HG03378 (cell line): ENCODE measurements around the gene PRDM16.

Experiments used
- ATAC-seq: cut with Tn5 transposase; IDR thresholded peaks from one replicate; pipeline ENCODE4 v1.9.1; 2021; ENCODE audit warnings: mild to moderate bottlenecking, moderate library complexity; ENCODE audit not compliant: unreplicated experiment

Gene PRDM16

DNA sequence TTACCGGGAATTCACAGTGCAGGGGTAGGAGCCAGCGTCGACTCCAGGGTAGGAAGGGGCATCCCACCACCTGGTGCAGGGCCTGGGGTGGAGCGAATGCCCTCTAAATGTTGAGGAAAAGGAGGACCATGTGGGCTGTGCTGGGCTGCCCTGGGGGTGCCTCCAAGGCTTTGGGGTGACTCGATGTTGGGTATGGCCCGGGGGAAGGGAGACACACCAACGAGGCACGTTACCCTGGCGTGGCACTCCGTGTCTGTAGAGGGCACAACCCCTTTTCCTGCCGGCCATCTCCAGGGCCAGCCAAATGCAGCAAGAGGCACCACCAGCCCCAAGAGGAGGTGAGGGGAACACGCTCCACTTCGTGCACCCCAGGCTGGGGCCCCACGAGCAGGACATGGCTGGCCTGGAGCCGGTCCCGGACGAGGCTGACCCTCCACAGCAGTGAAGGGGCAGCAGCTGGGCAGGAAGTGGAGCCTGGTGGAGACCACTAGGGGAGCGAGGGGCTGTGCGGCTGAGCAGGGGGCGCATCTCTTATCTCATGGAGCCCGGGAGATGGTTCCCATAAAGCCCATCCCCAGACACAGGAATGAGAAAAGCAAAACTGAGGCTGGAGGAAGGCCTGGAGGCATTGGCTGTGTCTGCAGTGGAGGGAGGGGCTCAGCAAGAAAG lies 36.5 kb upstream of the PRDM16 start:
- ATAC-seq, result no peak

DNA sequence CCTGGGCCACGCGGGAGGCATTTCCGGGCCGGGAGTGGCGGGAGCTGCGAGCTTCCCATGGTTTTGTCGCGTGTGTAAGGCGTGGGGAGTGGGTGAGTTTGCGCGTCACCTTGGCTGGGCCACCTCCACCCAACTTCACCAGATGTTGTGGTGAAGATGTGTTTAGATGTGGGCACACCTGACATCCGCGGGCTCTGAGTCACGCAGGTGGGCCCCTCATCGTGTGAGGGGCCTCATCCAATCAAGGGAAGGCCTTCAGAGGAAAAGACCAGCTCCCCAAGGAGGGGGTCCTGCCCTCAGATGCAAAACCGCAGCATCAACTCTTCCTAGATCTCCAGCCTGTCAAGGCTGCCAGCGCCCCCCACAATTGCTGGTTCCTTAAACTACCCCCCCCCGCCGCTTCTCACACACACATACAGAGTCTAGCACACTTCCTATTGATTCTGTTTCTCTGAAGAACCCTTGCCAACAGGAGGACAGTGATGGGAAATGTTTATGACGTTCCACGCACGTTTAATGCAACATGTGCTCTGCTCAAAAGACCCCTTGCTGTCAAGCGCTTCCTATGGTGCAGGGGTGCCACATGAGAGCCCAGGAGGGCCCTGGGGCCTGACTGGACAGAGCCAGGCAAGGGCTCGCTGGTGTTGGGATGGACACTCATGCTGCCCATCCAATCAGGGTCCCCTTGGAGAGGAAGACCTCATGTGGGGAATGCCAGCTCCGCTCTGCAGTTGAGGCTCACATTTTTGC lies 35.8 kb upstream of the PRDM16 start:
- ATAC-seq, result no peak

DNA sequence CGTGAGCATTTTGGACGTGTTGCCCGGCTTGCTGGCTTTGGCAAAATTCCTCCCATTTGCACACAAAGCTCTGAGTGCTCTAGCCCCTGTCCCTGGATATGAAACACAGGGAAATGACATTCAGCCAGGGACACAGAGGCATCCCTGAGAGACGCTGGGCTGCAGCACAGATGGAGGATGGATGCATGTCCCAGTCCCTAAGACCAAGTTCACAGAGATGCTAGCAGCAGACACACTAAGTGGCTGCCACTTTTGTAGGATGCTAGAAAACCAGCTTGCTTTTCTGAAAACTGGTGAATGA lies 35.3 kb upstream of the PRDM16 start:
- ATAC-seq, result no peak

DNA sequence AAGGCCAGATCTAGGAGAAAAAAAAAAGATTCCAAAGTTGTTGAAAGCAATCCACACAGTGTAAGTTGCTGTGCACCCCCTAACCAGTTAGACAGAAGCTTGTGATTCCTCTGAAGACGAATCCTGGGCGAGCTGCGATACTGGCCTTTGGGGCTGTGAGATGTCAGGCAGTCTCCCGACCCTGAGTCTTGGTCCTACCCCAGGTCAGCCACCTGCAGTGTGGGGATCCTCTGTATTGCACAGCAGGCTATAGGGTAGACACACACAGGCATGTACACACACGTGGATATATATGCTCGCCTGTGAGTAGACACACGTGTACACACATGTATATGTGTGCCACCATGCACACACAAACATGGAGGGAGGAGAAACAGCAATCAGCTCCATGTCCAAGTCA lies 34.8 kb upstream of the PRDM16 start:
- ATAC-seq, result no peak

DNA sequence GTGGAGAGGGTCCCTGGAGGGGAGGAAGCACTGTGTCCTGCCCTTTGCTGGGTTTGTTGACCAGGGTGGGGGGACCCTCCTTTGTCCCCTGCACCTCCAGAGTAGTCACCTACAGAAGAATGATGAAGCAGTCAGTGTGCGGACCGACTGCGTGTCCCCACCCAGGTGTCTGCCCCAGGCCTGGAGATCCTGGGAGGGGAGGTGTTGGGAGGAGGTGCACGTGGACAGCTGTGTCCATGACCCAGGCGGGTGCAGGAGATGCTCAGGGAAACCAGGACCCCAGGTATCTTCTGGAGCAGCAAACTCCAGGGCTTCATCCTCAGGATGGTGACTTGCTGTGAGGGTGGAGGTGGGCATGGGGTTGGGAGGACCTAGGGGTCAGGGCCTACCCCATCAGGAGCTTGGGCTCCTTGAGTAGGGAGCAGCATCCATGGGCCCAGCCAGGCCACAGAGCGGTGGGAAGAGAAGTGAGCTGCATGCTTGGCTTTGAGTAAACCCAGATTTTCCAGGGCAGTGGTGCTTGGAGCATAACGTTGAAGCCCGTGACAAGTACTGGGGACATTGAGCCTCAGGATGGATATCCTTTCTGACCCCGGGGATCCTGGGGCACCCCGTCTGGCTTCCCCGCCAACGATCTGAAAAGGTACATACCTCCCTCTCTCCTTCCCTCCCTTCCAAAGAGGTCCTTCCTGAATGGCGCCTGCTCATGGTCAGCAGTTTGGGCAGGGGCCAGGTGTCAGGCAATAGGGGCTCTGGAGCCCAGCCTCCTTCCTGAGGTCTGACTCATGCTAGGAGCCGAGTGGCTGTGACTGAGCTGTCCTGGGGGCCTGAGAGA lies 34.1 kb upstream of the PRDM16 start:
- ATAC-seq, result no peak

DNA sequence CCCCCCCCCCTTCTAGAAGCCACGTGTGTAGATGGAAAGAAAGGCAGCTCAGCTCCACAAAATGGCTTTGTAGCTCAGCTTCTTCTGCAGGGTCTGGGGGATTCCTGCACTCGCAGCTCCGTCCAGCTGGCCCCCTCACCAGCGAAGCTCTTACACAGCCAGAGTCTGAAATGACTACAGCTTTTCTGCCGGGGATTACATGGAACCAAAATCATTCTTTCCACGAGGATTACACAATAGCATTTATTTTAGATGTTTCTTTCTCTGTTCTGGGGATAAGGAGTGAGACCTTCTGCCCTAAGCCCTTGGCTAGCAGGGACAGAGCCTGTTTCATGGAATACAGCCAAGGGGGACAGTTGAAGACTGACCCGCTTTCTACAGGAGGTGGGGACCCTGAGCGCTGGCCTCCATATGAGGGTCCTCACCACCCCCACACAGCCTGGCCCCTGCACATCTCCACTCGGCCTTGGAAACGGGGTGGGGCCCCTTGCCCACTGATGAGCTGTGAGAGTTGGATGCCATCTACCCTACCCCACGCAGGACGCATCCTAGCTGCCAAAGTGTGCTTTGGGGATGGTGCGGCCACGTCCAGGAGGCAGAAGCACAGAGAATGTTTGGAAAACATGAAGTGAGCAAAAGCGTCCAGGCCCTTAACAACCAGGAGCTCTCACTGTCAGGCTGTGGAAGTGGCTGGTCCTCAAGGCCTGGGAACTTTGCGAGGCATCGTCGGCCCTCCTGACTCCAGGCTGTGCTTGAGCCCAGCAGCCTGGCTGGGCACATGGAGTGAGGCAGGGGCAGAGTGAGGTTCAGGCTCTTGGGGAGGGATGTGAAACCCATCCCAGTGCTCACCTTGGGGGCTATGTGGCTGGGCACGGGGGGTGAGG lies 33.2 kb upstream of the PRDM16 start:
- ATAC-seq, result no peak

DNA sequence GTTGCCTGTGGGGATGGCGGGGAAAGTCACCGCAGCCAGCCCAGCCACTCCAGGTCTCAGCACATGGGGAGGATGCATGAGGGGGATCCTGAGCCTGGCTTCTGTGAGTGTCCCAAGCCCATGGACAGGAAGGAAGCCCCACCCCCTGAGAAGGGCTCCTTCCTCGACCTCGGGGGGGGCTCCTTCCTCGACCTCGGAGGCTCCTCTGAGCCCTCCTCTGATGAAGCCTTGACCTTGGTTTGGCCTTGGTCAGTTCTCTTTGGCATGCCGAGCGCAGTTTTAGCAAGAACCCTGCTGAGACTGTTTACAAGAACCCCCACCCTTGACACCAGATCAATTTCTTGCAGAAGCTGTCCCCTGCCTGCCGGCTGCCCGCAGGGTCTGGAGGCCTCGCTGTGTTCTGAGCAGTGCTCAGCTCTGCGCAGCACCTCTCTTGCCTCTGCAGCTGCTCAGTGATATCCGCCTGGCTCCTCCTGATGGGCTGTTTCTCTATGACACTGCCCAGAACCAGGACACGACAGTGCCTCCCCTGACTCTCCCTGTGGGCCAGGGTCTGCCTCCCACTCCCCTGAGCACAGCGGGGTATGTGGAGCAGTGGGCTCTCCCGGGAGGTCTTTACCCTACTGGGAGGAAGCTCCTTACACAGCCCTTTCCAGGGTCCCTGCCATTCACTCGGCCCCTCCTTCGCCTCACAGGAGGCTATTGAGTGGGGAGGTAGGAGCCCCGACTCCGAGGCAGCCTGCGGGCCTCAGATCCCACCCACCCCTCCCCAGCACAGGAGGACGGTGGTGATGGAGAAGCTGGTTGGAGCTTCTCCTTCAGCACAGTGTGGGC lies 32.3 kb upstream of the PRDM16 start:
- no peak for ATAC-seq

DNA sequence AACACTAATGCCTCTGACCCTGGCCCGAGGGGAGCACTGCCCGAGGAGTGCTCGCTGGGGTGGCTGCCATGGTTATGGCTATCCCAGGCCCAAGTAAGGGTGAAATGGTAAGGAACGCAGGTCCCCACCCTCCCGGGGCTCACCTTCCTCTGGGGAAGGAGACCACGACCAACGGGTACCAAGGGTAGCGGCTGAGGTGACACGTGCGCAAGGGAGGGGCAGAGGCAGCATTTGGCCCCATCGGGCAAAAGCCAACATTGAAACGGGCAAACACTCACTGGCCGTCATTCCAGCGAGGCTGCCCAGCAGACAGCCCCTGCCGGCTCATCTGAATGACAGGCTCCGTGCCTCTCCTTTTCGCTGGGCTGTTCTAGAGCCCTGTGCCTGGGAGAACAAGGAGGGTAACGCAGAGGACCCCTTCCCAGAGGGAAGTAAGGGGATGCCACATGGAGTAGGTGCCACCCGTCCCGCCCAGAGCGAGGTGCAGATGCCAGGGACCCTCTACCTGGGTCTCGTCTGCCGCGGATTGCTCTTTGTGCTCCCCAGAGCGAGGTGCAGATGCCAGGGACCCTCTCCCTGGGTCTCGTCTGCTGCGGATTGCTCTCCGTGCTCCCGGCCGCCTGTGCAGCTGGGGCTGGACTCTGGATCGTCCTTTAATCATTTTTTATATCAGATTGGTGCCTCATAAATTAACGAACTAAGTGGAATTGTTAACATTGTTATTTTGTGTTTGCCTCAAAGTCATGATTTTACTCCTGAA lies 31.5 kb upstream of the PRDM16 start:
- no peak for ATAC-seq

DNA sequence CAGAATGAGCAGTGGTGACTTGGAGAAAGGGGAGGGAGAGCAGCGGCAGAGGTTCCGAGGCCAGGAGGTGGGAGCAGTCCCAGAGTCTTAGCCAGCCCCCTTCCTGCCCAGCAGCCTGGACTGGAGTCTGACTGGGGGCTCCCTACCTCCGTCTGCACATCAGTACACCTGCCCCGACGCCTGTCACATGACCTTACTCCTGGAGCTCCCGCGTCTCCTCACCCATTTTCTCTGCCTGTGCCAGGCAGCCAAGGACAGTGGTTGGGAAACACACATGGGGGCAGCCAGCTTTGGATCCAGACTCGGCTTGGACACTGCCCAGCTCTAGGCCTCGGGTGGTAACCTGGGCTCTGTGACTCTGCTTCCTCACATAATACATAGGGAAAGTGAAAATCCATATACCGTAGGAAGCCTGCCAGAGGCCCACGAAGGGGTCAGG lies 30.9 kb upstream of the PRDM16 start:
- ATAC-seq, result no peak

DNA sequence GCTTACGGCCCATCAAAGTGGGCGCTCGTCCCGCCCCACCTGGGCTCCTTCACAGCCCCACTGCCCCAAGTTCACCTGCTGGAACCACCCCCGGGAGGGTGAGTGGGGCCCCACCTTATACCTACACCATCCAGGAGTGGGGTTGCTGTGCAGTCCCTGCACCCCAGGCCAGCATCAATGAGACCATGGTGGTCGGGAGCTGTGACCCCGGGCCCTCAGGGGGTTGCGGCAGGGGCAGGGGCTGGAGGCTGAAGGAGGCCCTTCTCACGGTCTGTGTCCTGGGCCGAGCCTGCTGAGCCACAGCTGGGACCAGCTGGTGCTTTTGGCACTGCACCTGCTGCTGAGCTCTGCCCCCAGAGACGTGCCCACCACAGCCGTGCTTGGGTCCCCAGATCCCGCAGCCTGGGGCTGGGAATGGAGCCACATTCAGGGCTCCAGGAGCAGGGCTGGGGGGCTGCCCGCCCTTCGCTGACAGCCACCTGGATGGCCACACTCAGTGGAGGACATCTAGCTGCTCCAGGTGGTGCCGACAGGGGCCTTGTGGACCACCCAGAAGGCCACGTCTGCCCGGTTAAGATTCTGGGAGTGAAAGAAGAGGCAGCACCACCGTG lies 30.3 kb upstream of the PRDM16 start:
- no peak for ATAC-seq

DNA sequence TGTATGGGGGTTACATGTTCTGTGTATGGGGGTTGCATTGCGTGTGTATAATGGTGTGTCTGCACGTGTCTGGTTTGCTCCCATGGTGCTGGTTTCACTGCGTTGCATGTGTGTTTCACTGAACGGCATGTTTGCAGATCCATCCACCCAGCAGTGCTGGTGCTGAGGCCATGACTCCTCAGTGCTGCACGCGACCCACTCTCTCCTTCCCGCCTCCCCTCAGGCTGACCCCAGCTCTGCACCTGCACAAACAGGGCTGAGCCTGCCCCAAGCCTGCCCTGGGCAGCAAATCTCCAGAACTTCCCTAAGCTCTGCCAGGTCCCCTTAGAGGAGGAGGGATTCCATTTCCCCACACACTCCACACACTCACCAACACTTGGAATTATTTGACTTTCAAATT lies 29.0 kb upstream of the PRDM16 start:
- ATAC-seq, result no peak

DNA sequence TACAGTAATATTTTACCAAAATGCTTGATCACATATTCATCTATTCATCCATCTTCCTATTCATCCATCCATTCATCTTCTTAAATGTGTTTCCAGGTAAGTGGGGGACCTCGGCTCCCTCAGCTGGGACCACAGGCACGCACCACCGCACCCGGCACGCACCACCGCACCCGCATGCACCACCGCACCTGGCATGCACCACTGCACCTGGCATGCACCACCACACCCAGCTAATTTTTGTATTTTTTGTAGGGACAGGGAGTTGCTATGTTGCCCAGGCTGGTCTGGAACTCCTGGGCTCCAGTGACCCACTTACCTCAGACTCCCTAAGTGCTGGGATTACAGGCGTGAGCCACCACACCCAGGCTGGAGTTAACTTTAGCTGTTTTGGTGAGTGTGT lies 26.5 kb upstream of the PRDM16 start:
- no peak for ATAC-seq

DNA sequence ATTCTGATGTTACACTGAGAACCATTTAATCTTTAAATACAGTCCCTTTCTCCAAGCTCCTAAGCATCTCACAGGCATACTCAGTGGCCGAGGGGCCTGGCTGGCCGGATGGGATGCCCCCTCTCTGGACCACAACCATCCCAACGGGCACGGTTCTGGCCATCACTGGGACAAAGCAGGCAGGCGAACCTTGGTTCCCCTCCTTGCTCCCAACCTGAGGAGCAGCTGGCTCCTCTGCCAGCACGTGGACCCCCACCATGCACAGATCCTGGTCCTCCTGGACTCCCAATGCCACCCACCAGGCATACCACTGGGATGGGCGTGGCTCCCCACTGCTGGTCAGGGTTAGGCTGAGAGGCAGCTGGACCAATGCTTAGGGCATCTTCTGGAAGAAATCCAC lies 19.8 kb upstream of the PRDM16 start:
- ATAC-seq, result no peak

DNA sequence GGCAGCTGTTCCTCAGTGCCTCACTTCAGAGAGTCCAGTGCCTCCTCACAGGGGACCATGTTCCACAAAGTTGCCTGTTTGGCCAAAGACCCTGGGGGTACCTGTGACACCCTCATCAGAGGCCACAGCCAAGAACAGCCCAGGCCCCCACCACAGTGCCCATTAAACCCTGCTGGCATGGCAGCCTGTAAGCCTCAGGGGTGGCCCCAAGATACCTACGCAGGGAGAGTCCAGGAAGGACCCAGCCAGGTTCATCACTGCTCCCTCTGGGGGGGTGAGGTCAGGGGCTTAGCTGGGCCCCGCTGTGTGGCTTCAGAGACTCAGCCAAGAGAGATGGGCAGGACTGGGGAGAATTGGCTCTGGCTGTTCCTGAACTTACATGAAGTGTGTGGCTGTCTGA lies 19.1 kb upstream of the PRDM16 start:
- no peak for ATAC-seq

DNA sequence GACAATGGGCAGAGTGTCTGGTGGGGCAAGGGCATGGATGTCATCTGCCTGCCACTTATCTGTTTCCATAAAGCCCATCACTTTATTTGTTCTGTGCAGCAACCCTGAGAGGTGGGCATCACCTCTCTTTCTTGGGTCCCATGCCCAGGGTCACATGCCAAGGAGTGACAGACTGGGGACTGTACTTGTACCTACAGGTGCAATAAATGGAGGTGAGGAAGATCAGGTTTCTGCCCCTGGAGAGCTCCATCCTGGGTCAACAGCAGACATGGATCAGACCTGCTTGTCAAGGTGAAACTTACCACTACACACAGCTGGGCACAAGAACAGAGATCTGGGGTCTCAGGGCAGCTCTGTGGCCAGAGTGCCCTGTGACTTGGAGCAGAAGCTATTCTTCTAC lies 18.4 kb upstream of the PRDM16 start:
- no peak for ATAC-seq

DNA sequence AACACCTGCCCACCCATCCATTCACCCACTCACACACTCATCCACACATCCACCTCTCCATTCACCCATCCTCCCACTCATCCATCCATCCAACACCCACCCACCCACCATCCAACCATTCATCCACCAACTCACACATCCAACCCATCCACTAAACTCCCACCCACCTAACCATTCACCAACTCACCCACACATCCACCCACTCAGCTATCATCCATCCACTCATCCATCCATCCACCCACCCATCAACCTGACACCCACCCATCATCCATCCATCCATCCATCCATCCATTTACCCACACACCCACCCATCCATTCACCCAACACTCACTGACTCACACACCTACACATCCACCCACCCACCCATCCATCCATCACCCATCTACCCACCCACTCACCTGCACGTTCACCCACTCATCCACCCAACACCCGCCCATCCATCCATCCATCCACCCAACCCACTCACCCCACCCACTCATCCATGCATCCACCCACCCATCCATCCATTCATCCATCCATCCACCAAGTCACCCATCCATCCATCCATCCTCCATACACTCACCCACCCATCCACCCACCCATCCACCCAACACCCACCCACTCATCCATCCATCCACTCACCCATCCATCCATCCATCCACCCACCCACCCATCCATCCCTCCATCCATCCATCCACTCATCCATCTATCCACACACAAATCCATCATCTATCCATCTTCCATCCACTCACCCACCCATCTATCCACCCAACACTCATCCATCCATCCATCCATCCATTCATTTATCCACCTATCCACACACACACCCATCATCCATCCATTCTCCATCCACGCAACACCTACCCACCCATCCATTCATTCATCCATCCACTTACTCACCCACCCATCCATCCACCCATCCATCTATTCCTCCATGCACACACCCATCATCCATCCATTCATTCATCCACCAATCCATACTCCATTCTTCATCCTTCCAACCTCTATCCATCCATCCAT lies 17.4 kb upstream of the PRDM16 start:
- ATAC-seq, result no peak

DNA sequence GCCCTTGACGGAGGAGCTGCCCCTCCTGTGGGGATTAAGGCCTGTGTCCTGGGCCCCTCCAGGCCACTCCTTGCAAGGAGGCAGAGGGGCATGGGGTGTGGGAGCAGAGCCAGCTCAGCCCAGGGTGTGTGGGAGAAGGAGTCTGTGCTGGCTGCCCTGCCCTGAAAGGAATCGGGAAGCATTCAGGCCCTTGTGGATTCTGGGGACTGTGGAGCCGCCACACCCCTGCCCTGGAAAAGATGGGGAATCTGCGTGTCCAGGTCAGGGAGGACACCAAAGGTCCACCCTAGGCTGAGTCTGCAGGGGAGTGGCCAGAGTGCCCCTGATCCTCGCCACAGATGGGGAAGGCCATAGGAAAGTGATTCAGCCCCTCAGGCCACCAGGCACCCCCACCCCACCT lies 16.5 kb upstream of the PRDM16 start:
- ATAC-seq, result no peak
